ENCODE measurements around the gene IFNB1.

DNA sequence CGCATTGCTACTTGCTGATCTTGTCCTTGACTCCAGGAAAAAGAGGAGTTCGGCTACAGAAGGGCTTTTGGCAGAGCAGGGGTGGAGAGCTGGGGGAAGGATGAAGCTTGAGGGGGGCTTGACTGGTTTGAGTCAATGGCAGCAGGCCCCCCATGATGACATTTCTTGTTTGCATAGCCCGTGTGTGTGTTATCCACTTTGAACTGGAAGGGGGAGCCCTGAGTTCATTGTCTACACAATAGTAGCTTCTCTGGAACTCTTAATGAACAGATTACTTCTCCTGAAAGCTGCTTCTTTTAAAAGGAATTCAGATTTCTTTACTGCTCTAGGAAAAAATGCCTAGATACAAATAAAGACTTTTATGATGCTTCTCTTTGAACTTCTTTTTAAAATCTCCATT, 2.3 kb downstream of the IFNB1 start:
- TF ChIP-seq TARDBP (IDR thresholded peaks at IDR 0.05) (no peak), BHLHE40 (IDR thresholded peaks at IDR 0.05; ENCODE audit: borderline replicate concordance) (no peak), NFRKB (IDR thresholded peaks at IDR 0.05) (no peak), SP1 (IDR thresholded peaks at IDR 0.05) (no peak), HDGF (IDR thresholded peaks at IDR 0.05; ENCODE audit: borderline replicate concordance) (no peak)

Measured in HEK293T (cell line).